ENCODE data around the gene MOG. TPM values are rescaled to one million over a fixed set of nuclear protein-coding genes. Genes with fewer than 3 reads are reported as not detected.

Gene MOG
- total and polyA plus RNA-seq, 11 donors = 0.19 to 7.4 (median 2.7) TPM

DNA sequence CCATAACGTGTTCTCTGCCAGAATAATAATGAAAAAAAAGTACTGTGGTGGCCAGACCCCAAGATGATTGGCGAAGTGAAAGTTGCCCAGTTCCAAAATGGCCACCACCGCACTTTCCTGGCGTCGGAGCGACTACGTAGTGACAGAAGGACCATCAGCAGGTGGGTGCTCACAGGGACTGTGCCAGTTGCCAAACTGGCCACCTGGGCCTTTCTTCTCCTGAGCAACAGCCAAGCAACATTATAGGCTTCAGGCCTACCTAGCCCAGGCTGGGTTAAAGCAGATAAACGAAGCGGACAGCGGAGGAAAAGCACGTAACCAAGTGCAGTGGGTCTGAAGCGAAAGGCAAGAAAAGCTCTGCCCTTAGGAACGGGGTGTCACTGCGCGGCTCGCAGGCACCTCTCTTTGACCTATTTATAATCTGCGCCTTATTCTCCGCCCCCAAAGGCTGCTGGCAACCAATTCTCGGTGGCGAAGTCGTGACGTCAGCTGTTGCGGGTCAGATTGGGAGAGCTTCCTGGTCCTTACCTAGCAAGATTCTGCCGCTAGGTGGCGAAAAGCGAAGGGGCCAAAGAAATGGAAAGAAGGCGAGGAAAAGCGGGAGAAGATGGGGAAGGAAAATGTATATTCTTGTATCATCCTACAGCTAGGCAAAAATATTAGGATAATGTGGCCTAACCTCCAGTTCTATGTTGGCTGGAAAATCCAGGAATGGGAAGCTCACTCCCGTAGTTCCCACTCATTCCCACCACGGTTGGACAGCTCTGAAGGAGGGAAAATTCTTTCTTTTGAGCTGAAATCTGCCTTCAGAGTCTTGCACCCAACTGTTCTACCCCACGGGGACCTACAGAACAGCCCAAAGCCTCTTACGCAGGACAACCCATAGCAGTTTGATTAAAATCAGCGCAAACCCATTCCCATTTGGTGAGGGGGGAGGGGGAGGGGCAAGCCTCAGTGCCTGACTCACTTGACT lies 6.9 kb upstream of the MOG start:
- WGBS, 4 donors = 4 to 6% (median 4%) methylated on average over 32 to 33 of the region's 33 CpGs
- Histone ChIP-seq H3K9me3 (no peaks in the 10 kb centered on the region), H3K36me3 (no peaks in the 10 kb centered on the region), H3K27ac (peak overlapping the region; percentile 92 to 98 (median 96)), H3K27me3 (peaks cover 0 to 2% (median 0%) of the 10 kb centered on the region in 9 donors), H3K4me3 (peak overlapping the region in 11 of 12 donors; percentile 44 to 82 (median 68)), H3K4me1 (peaks cover 0 to 15% (median 5%) of the 10 kb centered on the region in 12 donors)
- DNase-seq = peak; percentile 98 to 99 (median 98)
- TF ChIP-seq CTCF (IDR thresholded peaks at IDR 0.05) = peak; percentile 84 to 97 (median 94)
- TF ChIP-seq POLR2A (IDR thresholded peaks at IDR 0.05) = peak; percentile 35 to 89
- peak; percentile 95 to 98 (median 97) for ATAC-seq
- intact Hi-C loops (cut with DNase I) = loop anchor here in 7 of 10 donors (2.0 to 10.0 kb wide), 6 partner anchors 35 to 185 kb away; no protein-coding TSS in a partner anchor

GRCh38 chr6:29651413-29652197 lies 5.3 kb upstream of the MOG start:
- no peaks in the 10 kb centered on the region for H3K9me3 ChIP-seq
- 74 to 79% (median 74%) methylated on average over 8 of the region's 8 CpGs for WGBS, 4 donors
- peaks cover 0 to 28% (median 9%) of the 10 kb centered on the region in 12 donors for H3K4me1 ChIP-seq
- peaks cover 0 to 2% (median 0%) of the 10 kb centered on the region in 9 donors for H3K27me3 ChIP-seq
- DNase-seq (no peak), ATAC-seq (no peak)
- no peak overlapping the region for H3K27ac ChIP-seq
- no peak overlapping the region for H3K4me3 ChIP-seq
- TF ChIP-seq POLR2A (IDR thresholded peaks at IDR 0.05) (no peak), CTCF (IDR thresholded peaks at IDR 0.05) (peak; percentile 45 to 72 (median 61))
- H3K36me3 ChIP-seq = no peaks in the 10 kb centered on the region
- intact Hi-C loops (cut with DNase I) = loop anchor here in 7 of 10 donors (2.0 to 10.0 kb wide), 4 partner anchors 33 to 93 kb away; no protein-coding TSS in a partner anchor

GRCh38 chr6:29652198-29652584 lies 4.7 kb upstream of the MOG start:
- intact Hi-C loops (cut with DNase I) = loop anchor here in 5 of 10 donors (2.0 to 10.0 kb wide), 4 partner anchors 33 to 93 kb away; no protein-coding TSS in a partner anchor
- Histone ChIP-seq H3K4me3 (no peak overlapping the region), H3K36me3 (no peaks in the 10 kb centered on the region), H3K4me1 (peaks cover 0 to 34% (median 9%) of the 10 kb centered on the region in 12 donors), H3K27ac (no peak overlapping the region), H3K9me3 (no peaks in the 10 kb centered on the region), H3K27me3 (peaks cover 0 to 2% (median 0%) of the 10 kb centered on the region in 9 donors)
- 87 to 89% (median 89%) methylated on average over 10 of the region's 10 CpGs for WGBS, 4 donors
- ATAC-seq (no peak), DNase-seq (no peak)
- TF ChIP-seq CTCF (IDR thresholded peaks at IDR 0.05) = no peak
- no peak for TF ChIP-seq POLR2A (IDR thresholded peaks at IDR 0.05)
